Testis (tissue), 3 donors: ENCODE results near the gene C1orf74. TPM values are rescaled to one million over a fixed set of nuclear protein-coding genes. Genes with fewer than 3 reads are reported as not detected.

Source experiments
- DNase-seq: peaks from one replicate; pipeline ENCODE4 v3.0.0-alpha.2; 2019
- H3K27ac ChIP-seq, 2 donors: fragments of 200-600 bp; sonication (generic); one replicate each; pipeline ENCODE4 v1.5.1; 2019
- H3K27me3 ChIP-seq: fragments of 200-600 bp; sonication (generic); one replicate; pipeline ENCODE4 v1.5.1; 2019
- H3K36me3 ChIP-seq: fragments of 200-600 bp; sonication (generic); one replicate; pipeline ENCODE4 v1.5.1; 2017; ENCODE audit warnings: low read depth; ENCODE audit errors: missing control alignments
- H3K4me1 ChIP-seq: fragments of 200-600 bp; sonication (generic); one replicate; pipeline ENCODE4 v1.5.1; 2019
- H3K4me3 ChIP-seq, 2 donors: fragments of 200-600 bp; sonication (generic); one replicate each; pipeline ENCODE4 v1.5.1; 2017 to 2019
- H3K9me3 ChIP-seq: fragments of 200-600 bp; sonication (generic); one replicate; pipeline ENCODE4 v1.5.1; 2017
- POLR2A ChIP-seq: fragments of 450-650 bp; IDR thresholded peaks from one replicate; pipeline ENCODE4 v1.6.1; 2017; ENCODE audit warnings: antibody characterized with exemption, mild to moderate bottlenecking, moderate library complexity
- WGBS, 2 donors: methylation state at CpG; one replicate each; pipeline ENCODE4 v1.1.5; 2018; 5-methylcytosine and 5-hydroxymethylcytosine counted together
- intact Hi-C: fragments of 100-400 bp; cut with DNase I; formaldehyde crosslinking; loops from one replicate; pipeline ENCODE4 v1.15.1; 2023; ENCODE audit warnings: low total_unique reads
- polyA plus RNA-seq: library from polyadenylated mRNA; stranded (reverse); fragments of 350-450 nt; fragmentation: Illumina TruSeq; extraction: RNeasy Lipid Tissue Mini Kit (QIAGEN cat#74804); gene quantifications from one replicate; pipeline ENCODE4 v1.2.3, GENCODE V29; 2014; ENCODE audit warnings: low read depth, low replicate concordance; ENCODE audit not compliant: insufficient read depth
- total RNA-seq, 2 donors: library from RNA; depleted of rRNA; stranded (reverse); fragments of >200 nt; gene quantifications; one replicate each; pipeline ENCODE4 v1.2.3, GENCODE V29; 2016
- TF ChIP-seq, protein P1 (sequence below), 3 experiments: fragments of 450-650 bp in 2 of 3; fragments of 200-600 bp in 1 of 3; sonication (generic) in 1 of 3; IDR thresholded peaks; one replicate each; pipeline ENCODE4 v1.5.1; 2016 to 2019; ENCODE audit warnings: antibody characterized with exemption in 3 of 3, mild to moderate bottlenecking in 2 of 3, moderate library complexity in 1 of 3

The C1orf74 gene
- total and polyA plus RNA-seq, 3 donors from 2014 or later: 2.6 to 5.2 (median 5.0) TPM

DNA sequence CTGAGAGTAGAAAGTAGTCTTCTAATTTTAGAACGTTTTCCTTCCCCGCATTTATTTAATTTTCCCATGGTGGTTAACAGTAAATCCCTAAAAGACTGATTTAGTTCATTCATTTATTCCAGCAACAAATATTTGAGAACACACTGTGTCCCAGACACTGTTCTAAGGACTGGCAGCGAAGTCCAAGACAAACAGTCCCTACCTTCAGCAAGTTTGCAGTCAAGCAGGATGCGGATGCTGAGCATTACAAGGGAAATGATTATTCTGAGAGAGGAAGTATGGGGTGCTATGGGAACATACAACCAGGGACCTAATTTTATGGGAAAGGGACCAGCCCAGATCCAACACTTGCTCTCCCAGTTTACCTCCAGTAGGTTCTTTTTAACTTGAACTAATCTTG is 1.2 kb upstream of the C1orf74 start:
- WGBS, 2 donors: 85 to 92% methylated on average over 4 of the region's 4 CpGs
- no peak overlapping the region for H3K27ac ChIP-seq

DNA sequence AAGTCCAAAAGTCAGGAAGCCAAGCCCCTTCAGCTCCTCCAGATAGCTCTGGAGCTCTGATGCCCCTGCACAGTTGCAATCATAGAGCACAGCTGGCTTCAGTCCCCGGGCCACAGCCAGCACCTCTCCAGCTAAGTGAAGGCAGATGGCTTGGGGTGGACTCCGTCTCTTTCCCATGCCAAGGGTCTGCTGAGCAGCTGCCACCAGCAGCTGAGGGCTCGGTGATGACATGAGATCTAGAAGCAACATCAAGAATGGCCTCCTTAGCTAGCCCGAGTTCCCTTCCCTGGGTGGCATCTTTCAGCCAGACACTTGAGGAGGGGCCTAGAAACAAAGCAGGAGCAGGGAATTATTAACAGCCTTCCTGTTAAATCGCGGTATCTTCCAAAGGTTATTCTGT is 973 bp downstream of the C1orf74 start:
- WGBS, 2 donors: 53 to 58% methylated on average over 6 of the region's 6 CpGs
- Histone ChIP-seq H3K4me1 (peaks cover 14% of the 10 kb centered on the region), H3K27ac (no peak overlapping the region), H3K36me3 (no peaks in the 10 kb centered on the region), H3K9me3 (no peaks in the 10 kb centered on the region), H3K4me3 (no peak overlapping the region), H3K27me3 (no peaks in the 10 kb centered on the region)
- intact Hi-C loops: no loop called here
- no peak for DNase-seq
- TF ChIP-seq, protein P1, sequence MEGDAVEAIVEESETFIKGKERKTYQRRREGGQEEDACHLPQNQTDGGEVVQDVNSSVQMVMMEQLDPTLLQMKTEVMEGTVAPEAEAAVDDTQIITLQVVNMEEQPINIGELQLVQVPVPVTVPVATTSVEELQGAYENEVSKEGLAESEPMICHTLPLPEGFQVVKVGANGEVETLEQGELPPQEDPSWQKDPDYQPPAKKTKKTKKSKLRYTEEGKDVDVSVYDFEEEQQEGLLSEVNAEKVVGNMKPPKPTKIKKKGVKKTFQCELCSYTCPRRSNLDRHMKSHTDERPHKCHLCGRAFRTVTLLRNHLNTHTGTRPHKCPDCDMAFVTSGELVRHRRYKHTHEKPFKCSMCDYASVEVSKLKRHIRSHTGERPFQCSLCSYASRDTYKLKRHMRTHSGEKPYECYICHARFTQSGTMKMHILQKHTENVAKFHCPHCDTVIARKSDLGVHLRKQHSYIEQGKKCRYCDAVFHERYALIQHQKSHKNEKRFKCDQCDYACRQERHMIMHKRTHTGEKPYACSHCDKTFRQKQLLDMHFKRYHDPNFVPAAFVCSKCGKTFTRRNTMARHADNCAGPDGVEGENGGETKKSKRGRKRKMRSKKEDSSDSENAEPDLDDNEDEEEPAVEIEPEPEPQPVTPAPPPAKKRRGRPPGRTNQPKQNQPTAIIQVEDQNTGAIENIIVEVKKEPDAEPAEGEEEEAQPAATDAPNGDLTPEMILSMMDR (IDR thresholded peaks at IDR 0.05): no peak
- no peak for TF ChIP-seq POLR2A

More for the DNA sequence above, 1.2 kb upstream of the C1orf74 start:
- intact Hi-C loops: no loop called here
- no peaks in the 10 kb centered on the region for H3K36me3 ChIP-seq
- no peak overlapping the region for H3K4me3 ChIP-seq
- no peaks in the 10 kb centered on the region for H3K9me3 ChIP-seq
- TF ChIP-seq POLR2A: no peak
- TF ChIP-seq, protein P1 (IDR thresholded peaks at IDR 0.05): no peak
- DNase-seq: no peak
- no peaks in the 10 kb centered on the region for H3K27me3 ChIP-seq
- peaks cover 14% of the 10 kb centered on the region for H3K4me1 ChIP-seq

DNA sequence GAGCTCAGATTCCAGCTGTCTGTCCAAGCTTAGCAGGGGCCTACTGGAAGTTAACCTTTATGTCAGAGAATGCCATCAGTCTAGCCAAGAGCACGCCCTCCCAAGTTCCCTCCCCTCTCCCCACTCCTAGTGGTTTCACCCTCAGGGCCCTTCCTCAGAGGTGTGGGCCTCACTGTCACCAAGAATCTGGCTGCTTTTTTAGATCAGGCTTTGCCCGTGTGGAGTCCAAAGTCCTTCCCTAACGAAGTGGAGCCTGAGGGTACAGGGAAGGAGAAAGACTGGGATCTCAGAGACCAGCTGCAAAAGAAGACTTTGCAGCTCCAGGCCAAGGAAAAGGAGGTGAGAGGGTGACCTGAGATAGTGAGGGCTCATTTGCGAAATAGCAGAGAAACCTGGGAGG is 4.1 kb downstream of the C1orf74 start:
- no peak for TF ChIP-seq POLR2A
- TF ChIP-seq, protein P1 (IDR thresholded peaks at IDR 0.05): no peak
- Histone ChIP-seq H3K27me3 (no peaks in the 10 kb centered on the region), H3K27ac (no peak overlapping the region), H3K9me3 (no peaks in the 10 kb centered on the region), H3K4me3 (no peak overlapping the region), H3K36me3 (no peaks in the 10 kb centered on the region), H3K4me1 (peaks cover 8% of the 10 kb centered on the region)
- intact Hi-C loops: no loop called here
- 95 to 96% methylated on average over 4 of the region's 4 CpGs for WGBS, 2 donors
- no peak for DNase-seq

DNA sequence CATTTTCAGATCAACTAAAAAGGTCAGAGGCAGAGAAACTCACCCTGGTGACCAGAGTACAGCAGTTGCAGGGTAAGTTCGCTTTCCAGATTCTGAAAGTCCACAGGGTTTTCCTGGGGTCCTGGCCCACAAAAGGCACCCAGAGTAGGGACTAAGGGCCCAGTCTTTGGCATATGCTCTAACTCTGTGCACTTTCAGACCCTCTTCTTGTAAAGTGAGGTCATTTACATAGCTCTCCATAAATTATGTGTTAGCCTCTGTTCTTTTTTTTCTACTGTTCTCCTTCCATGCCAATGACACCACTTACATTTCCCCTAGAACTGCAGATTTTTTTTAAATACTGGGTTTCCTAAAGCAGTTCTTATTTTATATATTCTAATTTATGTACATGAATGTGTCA is 6.3 kb downstream of the C1orf74 start:
- Histone ChIP-seq H3K27me3 (no peaks in the 10 kb centered on the region), H3K4me3 (no peak overlapping the region), H3K4me1 (no peaks in the 10 kb centered on the region), H3K9me3 (no peaks in the 10 kb centered on the region), H3K27ac (no peak overlapping the region), H3K36me3 (no peaks in the 10 kb centered on the region)
- intact Hi-C loops: no loop called here
- TF ChIP-seq, protein P1 (IDR thresholded peaks at IDR 0.05): no peak
- no peak for TF ChIP-seq POLR2A
- WGBS, 2 donors: 90 to 93% methylated on average over 1 of the region's 1 CpG
- DNase-seq: no peak

DNA sequence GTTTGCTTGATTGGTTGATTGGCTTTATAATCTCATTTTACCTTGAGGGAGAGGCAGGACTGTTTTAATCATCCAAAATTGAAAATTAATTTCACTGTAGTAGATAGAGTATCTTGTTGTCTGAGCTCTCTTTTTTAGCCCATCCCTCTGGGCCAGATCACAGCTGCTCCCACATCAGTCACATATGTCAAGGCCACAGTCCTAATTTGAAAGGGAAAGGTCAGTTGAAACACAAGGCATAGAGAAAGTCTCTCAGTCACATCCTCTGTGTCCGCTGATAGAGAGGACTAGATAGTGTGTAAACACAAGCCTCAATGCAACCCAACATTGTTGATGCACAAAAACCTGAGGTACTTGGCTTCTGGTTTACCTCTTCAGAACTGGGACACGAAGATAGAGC is 6.8 kb downstream of the C1orf74 start:
- WGBS, 2 donors: 85 to 88% methylated on average over 2 of the region's 2 CpGs
- H3K27me3 ChIP-seq: no peaks in the 10 kb centered on the region
- H3K9me3 ChIP-seq: no peaks in the 10 kb centered on the region
- DNase-seq: no peak
- intact Hi-C loops: no loop called here
- no peak overlapping the region for H3K4me3 ChIP-seq
- no peaks in the 10 kb centered on the region for H3K36me3 ChIP-seq
- TF ChIP-seq, protein P1 (IDR thresholded peaks at IDR 0.05): no peak
- no peak for TF ChIP-seq POLR2A
- no peaks in the 10 kb centered on the region for H3K4me1 ChIP-seq
- no peak overlapping the region for H3K27ac ChIP-seq
